HG02943 (cell line): ENCODE data around the gene FRMPD4.

Experiments
- ATAC-seq: cut with Tn5 transposase; IDR thresholded peaks from one replicate; pipeline ENCODE4 v1.9.1; 2021; ENCODE audit warnings: mild to moderate bottlenecking, low read depth, moderate library complexity; ENCODE audit not compliant: unreplicated experiment

The FRMPD4 gene

GRCh38 chrX:12210196-12210815 lies 72.0 kb downstream of the FRMPD4 start:
- ATAC-seq = no peak

GRCh38 chrX:12210971-12211370 lies 72.7 kb downstream of the FRMPD4 start:
- ATAC-seq = no peak

- ATAC-seq = no peak
Observed at GRCh38 chrX:12223650-12224049, 85.4 kb downstream of the FRMPD4 start.

- no peak for ATAC-seq
Observed at GRCh38 chrX:12225107-12225506, 86.8 kb downstream of the FRMPD4 start.

GRCh38 chrX:12227412-12228041 lies 89.3 kb downstream of the FRMPD4 start:
- ATAC-seq = no peak

DNA sequence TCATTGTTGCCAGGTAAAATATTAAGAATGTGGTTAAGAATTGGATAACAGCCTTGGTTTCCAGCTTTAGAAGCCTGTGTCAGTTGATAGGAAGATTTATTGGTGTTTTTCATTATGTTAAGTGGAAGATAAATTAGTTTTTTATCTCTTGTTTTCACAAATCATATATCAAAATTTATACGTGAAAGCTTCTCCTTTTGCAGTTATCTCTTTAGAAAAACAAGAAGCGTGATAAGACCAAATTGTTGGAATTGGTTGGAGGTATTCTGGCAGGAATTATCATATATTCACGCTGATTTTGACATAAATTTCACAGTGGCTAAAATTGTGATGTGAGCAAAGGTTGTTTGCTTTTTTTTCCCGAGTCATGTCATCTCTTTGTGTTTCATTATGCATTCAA lies 90.6 kb downstream of the FRMPD4 start:
- ATAC-seq = no peak

DNA sequence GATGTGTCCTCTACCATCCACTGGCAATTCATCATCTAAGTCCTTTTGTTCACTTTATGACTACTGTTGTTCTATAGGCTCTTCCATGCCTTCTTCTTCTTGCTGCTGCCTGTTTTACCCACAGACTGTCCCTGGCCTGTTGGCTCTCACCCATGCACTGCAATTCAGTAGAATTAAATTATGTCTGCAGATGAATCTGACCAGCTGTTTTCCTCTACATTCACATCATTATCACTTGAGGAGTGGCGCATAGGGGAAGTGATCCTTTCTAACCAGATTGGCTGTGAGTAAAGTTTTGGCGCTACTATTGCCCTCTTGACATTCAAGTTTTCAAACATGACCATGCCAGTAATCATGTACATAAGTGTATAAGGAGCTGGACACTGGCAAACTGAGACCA lies 91.7 kb downstream of the FRMPD4 start:
- no peak for ATAC-seq

- no peak for ATAC-seq
Observed at GRCh38 chrX:12234534-12235329, 96.5 kb downstream of the FRMPD4 start.

DNA sequence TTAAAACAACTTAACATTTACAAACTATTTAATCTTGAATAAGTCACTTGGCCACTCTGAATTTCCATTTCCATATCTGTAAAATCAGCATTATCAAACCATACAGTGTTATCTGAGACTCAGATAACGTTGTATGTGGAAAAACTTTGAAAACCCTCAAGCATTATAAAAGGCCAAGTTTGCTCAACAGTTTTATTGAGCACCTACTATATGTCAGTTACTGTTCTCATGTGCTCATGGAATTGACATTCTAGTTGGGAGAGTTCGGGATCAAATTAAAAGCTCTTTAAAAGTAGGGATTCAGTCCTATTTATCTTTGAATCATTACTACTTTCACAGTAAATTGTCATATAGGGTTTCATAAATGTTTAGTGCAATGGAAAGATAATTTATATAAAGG lies 97.9 kb downstream of the FRMPD4 start:
- no peak for ATAC-seq

- ATAC-seq = no peak
Observed at GRCh38 chrX:12237131-12237530, 98.9 kb downstream of the FRMPD4 start.

GRCh38 chrX:12237771-12238170 lies 99.5 kb downstream of the FRMPD4 start:
- no peak for ATAC-seq

GRCh38 chrX:12239356-12240082 lies 101.2 kb downstream of the FRMPD4 start:
- no peak for ATAC-seq

- ATAC-seq = no peak
Observed at GRCh38 chrX:12240491-12240890, 102.2 kb downstream of the FRMPD4 start.

DNA sequence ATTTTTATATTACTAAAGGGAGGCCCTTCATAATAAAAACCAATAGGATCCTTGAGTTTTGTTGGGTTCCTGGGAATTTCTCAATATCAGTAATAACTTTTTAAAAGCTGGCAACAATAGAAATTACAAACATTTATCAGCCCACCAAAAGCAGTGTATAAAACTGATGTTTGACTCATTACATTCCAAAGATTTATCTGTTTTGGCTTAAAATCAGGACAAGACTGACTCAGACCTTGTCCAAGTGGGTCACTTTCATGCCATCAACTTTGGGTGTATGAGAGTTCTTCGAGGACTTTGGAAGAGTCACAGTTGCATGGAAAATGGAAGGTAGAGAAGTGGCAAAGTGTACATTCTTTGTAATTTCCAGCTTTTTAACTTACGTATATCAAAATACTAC lies 102.8 kb downstream of the FRMPD4 start:
- ATAC-seq = no peak

DNA sequence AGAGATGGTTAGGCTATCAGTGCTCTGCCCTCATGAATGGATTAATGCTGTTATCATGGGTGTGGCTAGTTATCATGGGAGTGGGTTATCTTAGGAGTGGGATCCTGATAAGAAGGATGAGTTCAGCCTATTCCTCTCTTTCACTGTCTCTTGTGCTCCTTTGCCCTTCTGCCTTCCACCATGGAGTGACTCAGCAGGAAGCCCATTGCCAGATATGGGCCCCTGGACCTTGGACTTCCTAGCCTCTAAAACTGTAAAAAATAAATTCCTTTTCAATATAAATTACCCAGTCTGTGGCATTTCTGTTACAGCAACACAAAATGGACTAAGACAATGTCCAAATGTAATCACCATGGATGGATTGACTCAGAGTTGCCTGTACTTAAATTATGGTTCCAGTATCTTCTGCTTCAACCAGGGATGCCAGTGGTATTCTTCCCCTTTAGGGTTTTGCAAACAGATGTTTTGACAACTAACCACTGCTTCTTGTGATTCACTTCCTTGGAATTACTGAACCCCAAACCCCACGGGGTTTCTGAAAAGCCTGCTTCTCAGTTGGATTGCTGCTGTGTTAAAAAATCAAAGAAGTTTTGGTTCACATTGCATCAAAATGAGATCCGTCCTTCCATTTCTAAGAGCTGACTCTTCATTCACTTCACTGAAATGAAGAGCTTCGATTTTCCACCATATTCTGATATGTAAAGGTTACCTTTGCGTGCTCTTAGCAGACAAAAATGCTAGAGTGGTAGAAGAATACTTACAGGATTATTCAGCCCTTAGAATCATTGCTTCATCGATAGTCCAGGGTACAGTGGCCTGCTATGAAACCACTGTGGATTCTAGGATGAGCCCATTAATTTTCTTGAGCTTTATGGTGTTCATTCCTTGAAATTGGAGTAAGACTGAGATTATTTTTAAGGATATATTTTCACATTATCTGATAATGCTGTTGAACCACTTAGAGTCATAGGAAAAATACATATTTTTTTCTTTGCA lies 107.7 kb downstream of the FRMPD4 start:
- no peak for ATAC-seq

DNA sequence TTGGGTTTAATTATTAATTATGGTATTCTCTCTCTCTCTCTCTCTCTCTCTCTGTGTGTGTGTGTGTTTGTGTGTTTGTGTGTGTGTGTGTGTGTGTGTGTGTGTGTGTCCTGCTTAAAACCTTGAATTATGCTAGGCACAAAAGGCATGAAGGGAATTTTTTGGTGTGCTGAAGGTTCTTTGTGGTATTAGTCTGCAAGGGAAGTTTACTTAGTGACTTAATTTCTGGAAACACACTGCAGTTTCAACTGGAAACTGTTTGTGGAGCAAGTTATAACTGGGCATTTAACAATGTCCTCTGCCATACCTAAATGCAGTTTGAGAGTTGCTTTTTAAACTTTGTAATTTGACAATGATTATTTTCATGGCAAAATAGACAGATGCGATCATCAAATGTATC lies 111.7 kb downstream of the FRMPD4 start:
- ATAC-seq = no peak

GRCh38 chrX:12263211-12263610 lies 124.9 kb downstream of the FRMPD4 start:
- no peak for ATAC-seq

DNA sequence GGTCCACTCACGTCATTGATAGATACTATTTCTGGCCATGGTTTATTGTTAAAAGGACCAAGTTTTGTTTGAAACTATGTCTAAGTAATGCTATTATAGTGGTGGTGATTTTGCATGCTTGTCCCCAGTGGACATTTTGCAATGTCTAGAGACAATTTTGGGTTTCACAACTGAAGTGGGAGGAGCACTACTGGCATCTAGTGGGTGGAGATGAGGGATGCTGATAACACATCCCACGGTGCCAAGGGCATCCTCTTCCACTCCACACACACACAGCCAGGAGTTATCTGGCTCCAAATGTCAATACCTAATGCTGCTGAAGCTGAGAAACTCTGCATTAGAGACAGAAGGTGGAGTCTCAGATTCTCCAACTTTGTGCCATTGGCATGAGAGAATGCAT lies 131.2 kb downstream of the FRMPD4 start:
- ATAC-seq = no peak

GRCh38 chrX:12278151-12278550 lies 139.9 kb downstream of the FRMPD4 start:
- no peak for ATAC-seq

DNA sequence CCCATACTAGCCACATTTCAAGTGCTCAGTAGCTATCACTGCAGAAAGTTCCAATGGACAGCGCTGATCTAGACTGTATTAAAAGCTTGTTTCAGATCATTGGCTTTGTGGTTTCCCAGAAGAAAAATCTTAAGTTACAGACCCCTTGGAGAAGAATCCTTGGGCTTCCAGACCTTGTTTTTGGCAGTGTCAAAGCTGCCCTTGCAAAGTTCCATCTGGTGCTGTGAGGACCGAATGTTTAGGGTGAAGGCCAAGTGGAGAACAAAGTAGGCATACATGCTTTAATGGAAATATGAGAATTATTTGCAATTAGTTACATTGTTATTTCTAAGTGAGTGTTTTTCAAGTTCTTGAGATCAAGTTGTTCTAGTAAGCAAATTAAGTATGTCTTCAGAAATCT lies 144.7 kb downstream of the FRMPD4 start:
- no peak for ATAC-seq
